Astrocyte (in vitro differentiated cells and primary cell): ENCODE data around the gene SLC17A1. TPM values are rescaled to one million over a fixed set of nuclear protein-coding genes. Genes with fewer than 3 reads are reported as not detected.

Experiments used
- DNase-seq: peaks from one replicate; pipeline ENCODE4 v3.0.0-alpha.2; 2010; ENCODE audit warnings: low read depth
- FAIRE-seq: peaks from 2 replicates; lab custom pipeline; 2011; peaks lifted over from hg19 to GRCh38; lab: Jason Lieb, UNC
- H2AFZ ChIP-seq: 2 replicates; pipeline ENCODE4 v1.6.0; 2012; ENCODE audit warnings: low read depth, low read length, inconsistent platforms
- H3K27ac ChIP-seq: 2 replicates; pipeline ENCODE4 v1.5.1; 2011; ENCODE audit warnings: low read depth, low read length, inconsistent platforms
- H3K27me3 ChIP-seq: 2 replicates; pipeline ENCODE4 v1.6.0; 2011; ENCODE audit warnings: low read length, inconsistent platforms; ENCODE audit not compliant: insufficient read depth
- H3K36me3 ChIP-seq: 2 replicates; pipeline ENCODE4 v1.5.1; 2011; ENCODE audit warnings: low read length, inconsistent platforms; ENCODE audit not compliant: insufficient read depth
- H3K4me1 ChIP-seq: 2 replicates; pipeline ENCODE4 v1.5.1; 2011; ENCODE audit warnings: low read length, inconsistent platforms; ENCODE audit not compliant: insufficient read depth
- H3K4me2 ChIP-seq: 2 replicates; pipeline ENCODE4 v1.6.0; 2012; ENCODE audit warnings: low read length, inconsistent platforms
- H3K4me3 ChIP-seq: 2 replicates; pipeline ENCODE4 v1.5.1; 2011; ENCODE audit warnings: low read depth, mild to moderate bottlenecking, low read length, inconsistent platforms; ENCODE audit not compliant: insufficient read depth
- H3K79me2 ChIP-seq: 2 replicates; pipeline ENCODE4 v1.6.0; 2012; ENCODE audit warnings: mild to moderate bottlenecking, low read length, inconsistent platforms; ENCODE audit not compliant: insufficient read depth
- H3K9ac ChIP-seq: 2 replicates; pipeline ENCODE4 v1.6.0; 2012; ENCODE audit warnings: mild to moderate bottlenecking, low read length, inconsistent platforms
- H3K9me3 ChIP-seq: 2 replicates; pipeline ENCODE4 v1.5.1; 2012; ENCODE audit warnings: low read depth, mild to moderate bottlenecking, low read length, inconsistent platforms; ENCODE audit not compliant: insufficient read depth
- H4K20me1 ChIP-seq: 2 replicates; pipeline ENCODE4 v1.6.0; 2012; ENCODE audit warnings: low read length, inconsistent platforms; ENCODE audit not compliant: insufficient read depth
- H3K27ac Mint-ChIP-seq: one replicate; pipeline ENCODE4 v1.8.0; 2021; ENCODE audit warnings: mild to moderate bottlenecking, mixed read lengths; ENCODE audit not compliant: unreplicated experiment
- H3K27me3 Mint-ChIP-seq: one replicate; pipeline ENCODE4 v1.8.0; 2021; ENCODE audit warnings: low read depth, mixed read lengths; ENCODE audit not compliant: unreplicated experiment
- H3K36me3 Mint-ChIP-seq: one replicate; pipeline ENCODE4 v1.8.0; 2021; ENCODE audit warnings: low read depth, mixed read lengths; ENCODE audit not compliant: unreplicated experiment
- H3K4me1 Mint-ChIP-seq: one replicate; pipeline ENCODE4 v1.8.0; 2021; ENCODE audit warnings: low read depth, mixed read lengths; ENCODE audit not compliant: unreplicated experiment
- H3K4me3 Mint-ChIP-seq: one replicate; pipeline ENCODE4 v1.8.0; 2021; ENCODE audit warnings: mild to moderate bottlenecking, moderate library complexity, mixed read lengths; ENCODE audit not compliant: unreplicated experiment
- H3K9me3 Mint-ChIP-seq: one replicate; pipeline ENCODE4 v1.8.0; 2021; ENCODE audit warnings: mild to moderate bottlenecking, mixed read lengths; ENCODE audit not compliant: unreplicated experiment
- EZH2 ChIP-seq: IDR thresholded peaks from 2 replicates; pipeline ENCODE4 v1.6.1; 2012; ENCODE audit warnings: mild to moderate bottlenecking, low read length, inconsistent platforms; ENCODE audit not compliant: insufficient read depth
- total RNA-seq: library from RNA; stranded (reverse); gene quantifications from 2 replicates; pipeline ENCODE4 v1.2.1, GENCODE V29; 2021
- TF ChIP-seq, protein P1 (sequence below): IDR thresholded peaks from 2 replicates; pipeline ENCODE4 v1.5.1; 2011; ENCODE audit warnings: low read depth, mild to moderate bottlenecking, inconsistent platforms, low read length, moderate library complexity; ENCODE audit not compliant: insufficient read depth

The SLC17A1 gene
- total RNA-seq, 1 donor from 2014 or later: not detected

DNA sequence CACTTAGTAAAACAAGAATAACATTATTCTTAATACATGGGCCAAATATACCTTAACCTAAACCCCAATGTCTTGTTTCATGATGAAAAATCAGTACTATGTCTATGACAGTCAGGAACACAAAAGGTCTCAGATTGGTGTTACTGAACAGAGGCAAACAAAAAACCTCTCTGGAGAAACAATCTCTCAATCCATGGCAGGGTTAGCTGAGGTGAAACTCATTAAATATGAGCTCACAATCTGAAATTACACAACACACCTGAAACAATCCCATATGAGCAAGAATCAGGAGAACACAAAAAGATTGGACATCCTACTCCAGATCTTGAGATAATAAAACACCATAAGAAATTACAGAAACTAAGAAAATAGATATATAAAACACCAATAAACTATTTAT is 83.8 kb downstream of the SLC17A1 start:
- H3K27me3 ChIP-seq: no peaks in the 10 kb centered on the region
- H3K79me2 ChIP-seq: no peaks in the 10 kb centered on the region
- H3K9me3 ChIP-seq: peaks cover 3% of the 10 kb centered on the region
- peaks cover 7% of the 10 kb centered on the region for H3K4me1 Mint-ChIP-seq
- no peaks in the 10 kb centered on the region for H4K20me1 ChIP-seq
- no peaks in the 10 kb centered on the region for H3K36me3 ChIP-seq
- FAIRE-seq: no peak
- H3K27ac Mint-ChIP-seq: no peak overlapping the region
- no peaks in the 10 kb centered on the region for H3K27me3 Mint-ChIP-seq
- H3K4me3 ChIP-seq: no peak overlapping the region
- H3K27ac ChIP-seq: no peak overlapping the region
- H3K4me3 Mint-ChIP-seq: no peak overlapping the region
- H3K36me3 Mint-ChIP-seq: no peaks in the 10 kb centered on the region
- H3K9me3 Mint-ChIP-seq: no peaks in the 10 kb centered on the region
- TF ChIP-seq, protein P1, sequence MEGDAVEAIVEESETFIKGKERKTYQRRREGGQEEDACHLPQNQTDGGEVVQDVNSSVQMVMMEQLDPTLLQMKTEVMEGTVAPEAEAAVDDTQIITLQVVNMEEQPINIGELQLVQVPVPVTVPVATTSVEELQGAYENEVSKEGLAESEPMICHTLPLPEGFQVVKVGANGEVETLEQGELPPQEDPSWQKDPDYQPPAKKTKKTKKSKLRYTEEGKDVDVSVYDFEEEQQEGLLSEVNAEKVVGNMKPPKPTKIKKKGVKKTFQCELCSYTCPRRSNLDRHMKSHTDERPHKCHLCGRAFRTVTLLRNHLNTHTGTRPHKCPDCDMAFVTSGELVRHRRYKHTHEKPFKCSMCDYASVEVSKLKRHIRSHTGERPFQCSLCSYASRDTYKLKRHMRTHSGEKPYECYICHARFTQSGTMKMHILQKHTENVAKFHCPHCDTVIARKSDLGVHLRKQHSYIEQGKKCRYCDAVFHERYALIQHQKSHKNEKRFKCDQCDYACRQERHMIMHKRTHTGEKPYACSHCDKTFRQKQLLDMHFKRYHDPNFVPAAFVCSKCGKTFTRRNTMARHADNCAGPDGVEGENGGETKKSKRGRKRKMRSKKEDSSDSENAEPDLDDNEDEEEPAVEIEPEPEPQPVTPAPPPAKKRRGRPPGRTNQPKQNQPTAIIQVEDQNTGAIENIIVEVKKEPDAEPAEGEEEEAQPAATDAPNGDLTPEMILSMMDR: no peak
- TF ChIP-seq EZH2: no peak
- no peak for DNase-seq
- H3K4me1 ChIP-seq: no peaks in the 10 kb centered on the region
- no peak overlapping the region for H3K9ac ChIP-seq
- no peak overlapping the region for H3K4me2 ChIP-seq
- no peak overlapping the region for H2AFZ ChIP-seq

DNA sequence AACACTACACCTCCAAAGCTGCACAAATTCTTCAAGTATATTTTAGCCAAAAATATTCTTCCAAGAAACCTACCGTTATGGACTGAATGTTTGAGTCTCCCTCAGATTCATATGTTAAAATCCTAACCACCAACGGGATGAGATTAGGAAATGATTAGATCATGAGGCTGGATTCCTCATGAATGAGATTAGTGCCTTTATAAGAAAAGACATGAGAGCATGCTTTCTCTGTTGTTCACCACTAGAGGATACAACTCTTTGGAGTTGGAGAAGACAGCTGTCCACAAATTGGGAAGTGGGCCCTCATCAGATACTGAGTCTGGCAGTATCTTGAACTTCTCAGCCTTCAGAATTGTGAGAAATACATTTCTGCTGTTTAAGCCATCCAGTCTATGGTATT is 84.4 kb downstream of the SLC17A1 start:
- Histone ChIP-seq H2AFZ (no peak overlapping the region), H3K4me1 (no peaks in the 10 kb centered on the region), H3K27ac (no peak overlapping the region), H4K20me1 (no peaks in the 10 kb centered on the region), H3K4me2 (no peak overlapping the region), H3K27me3 (no peaks in the 10 kb centered on the region), H3K9me3 (peaks cover 3% of the 10 kb centered on the region), H3K9ac (no peak overlapping the region), H3K79me2 (no peaks in the 10 kb centered on the region), H3K36me3 (no peaks in the 10 kb centered on the region), H3K4me3 (no peak overlapping the region)
- Mint-ChIP-seq H3K36me3 (no peaks in the 10 kb centered on the region), H3K27ac (no peak overlapping the region), H3K4me1 (peaks cover 7% of the 10 kb centered on the region), H3K9me3 (no peaks in the 10 kb centered on the region), H3K4me3 (no peak overlapping the region), H3K27me3 (no peaks in the 10 kb centered on the region)
- DNase-seq (no peak), FAIRE-seq (no peak)
- no peak for TF ChIP-seq EZH2
- TF ChIP-seq, protein P1: no peak

DNA sequence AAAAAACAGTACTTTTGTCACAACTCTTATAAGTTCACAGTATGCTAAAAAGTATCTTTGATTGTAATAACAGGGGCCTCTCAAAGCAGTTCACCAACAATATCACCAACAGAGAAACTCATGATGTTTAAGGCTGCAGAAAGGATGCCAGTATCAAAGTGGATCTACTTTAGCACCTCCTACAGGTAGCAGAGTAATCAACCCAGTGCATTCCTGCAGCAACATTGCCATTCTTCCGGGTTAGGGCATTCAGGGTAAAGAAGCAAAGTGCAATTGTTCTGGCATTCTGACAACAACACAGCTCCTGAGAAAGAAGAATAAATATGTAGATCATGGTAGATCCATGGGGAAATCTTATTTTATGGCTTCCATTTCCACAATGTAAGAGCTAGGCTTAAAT is 84.9 kb downstream of the SLC17A1 start:
- H2AFZ ChIP-seq: no peak overlapping the region
- no peaks in the 10 kb centered on the region for H3K27me3 Mint-ChIP-seq
- H3K79me2 ChIP-seq: no peaks in the 10 kb centered on the region
- no peaks in the 10 kb centered on the region for H4K20me1 ChIP-seq
- H3K36me3 ChIP-seq: no peaks in the 10 kb centered on the region
- no peaks in the 10 kb centered on the region for H3K4me1 ChIP-seq
- no peak overlapping the region for H3K4me2 ChIP-seq
- H3K27me3 ChIP-seq: no peaks in the 10 kb centered on the region
- DNase-seq: no peak
- no peak overlapping the region for H3K27ac ChIP-seq
- no peaks in the 10 kb centered on the region for H3K9me3 Mint-ChIP-seq
- no peaks in the 10 kb centered on the region for H3K36me3 Mint-ChIP-seq
- no peak overlapping the region for H3K4me3 Mint-ChIP-seq
- no peak overlapping the region for H3K4me3 ChIP-seq
- H3K27ac Mint-ChIP-seq: no peak overlapping the region
- peaks cover 7% of the 10 kb centered on the region for H3K4me1 Mint-ChIP-seq
- no peak for FAIRE-seq
- TF ChIP-seq, protein P1: no peak
- no peak for TF ChIP-seq EZH2
- H3K9ac ChIP-seq: no peak overlapping the region
- peaks cover 3% of the 10 kb centered on the region for H3K9me3 ChIP-seq
